HUES64 (cell line): Measurements from ENCODE around the gene SHC3.

ENCODE experiments used
- H3K27ac ChIP-seq: 2 replicates; pipeline ENCODE4 v1.7.0; 2013; ENCODE audit warnings: low read depth, low read length, inconsistent platforms
- H3K27me3 ChIP-seq: 2 replicates; pipeline ENCODE4 v1.6.1; 2013; ENCODE audit warnings: mild to moderate bottlenecking, low read length; ENCODE audit not compliant: insufficient read depth
- H3K36me3 ChIP-seq: 2 replicates; pipeline ENCODE4 v1.6.1; 2013; ENCODE audit warnings: mild to moderate bottlenecking, low read length; ENCODE audit not compliant: insufficient read depth
- H3K4me1 ChIP-seq: 2 replicates; pipeline ENCODE4 v1.6.1; 2013; ENCODE audit warnings: mild to moderate bottlenecking, low read length, moderate library complexity; ENCODE audit not compliant: insufficient read depth
- H3K4me3 ChIP-seq: 2 replicates; pipeline ENCODE4 v1.5.1; 2013; ENCODE audit warnings: mild to moderate bottlenecking, low read length, moderate library complexity
- H3K9ac ChIP-seq: 2 replicates; pipeline ENCODE4 v1.6.1; 2013; ENCODE audit warnings: mild to moderate bottlenecking, low read depth, low read length
- H3K9me3 ChIP-seq: 2 replicates; pipeline ENCODE4 v1.6.1; 2013; ENCODE audit warnings: low read depth, low read length; ENCODE audit not compliant: insufficient read depth
- WGBS: fragments of 150-250, 120-280 bp; methylation state at CpG from one replicate; pipeline ENCODE4 v1.1.7; 2013; ENCODE audit warnings: missing lambda C conversion rate; 5-methylcytosine and 5-hydroxymethylcytosine counted together

The SHC3 gene

GRCh38 chr9:89010056-89010455 is 168.6 kb downstream of the SHC3 start:
- Histone ChIP-seq H3K27me3 (no peaks in the 10 kb centered on the region), H3K27ac (no peak overlapping the region), H3K9me3 (no peaks in the 10 kb centered on the region), H3K4me3 (no peak overlapping the region), H3K9ac (no peak overlapping the region), H3K36me3 (no peaks in the 10 kb centered on the region; the same call in 1 of the 2 replicates), H3K4me1 (peaks cover 7% of the 10 kb centered on the region)
- WGBS = 86% methylated on average over 10 of the region's 10 CpGs

DNA sequence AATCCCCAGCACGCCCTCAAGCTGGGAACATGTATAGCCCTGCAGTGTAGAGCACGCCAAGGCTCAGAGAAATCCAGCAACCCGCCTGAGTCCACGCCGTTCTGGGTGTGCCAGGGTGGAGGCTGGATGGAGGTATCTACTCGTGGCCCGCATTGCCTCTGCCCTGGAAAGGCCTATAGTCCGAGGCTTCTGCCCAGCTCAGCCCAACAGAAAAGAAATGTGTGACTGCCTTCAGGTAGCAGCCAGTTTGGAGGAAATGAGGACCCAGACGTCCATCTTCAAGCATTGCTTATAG is 169.1 kb downstream of the SHC3 start:
- Histone ChIP-seq H3K27me3 (no peaks in the 10 kb centered on the region), H3K4me3 (no peak overlapping the region), H3K9me3 (no peaks in the 10 kb centered on the region), H3K4me1 (peaks cover 7% of the 10 kb centered on the region), H3K36me3 (no peaks in the 10 kb centered on the region; the same call in 1 of the 2 replicates), H3K27ac (no peak overlapping the region), H3K9ac (no peak overlapping the region)
- 95% methylated on average over 9 of the region's 9 CpGs for WGBS

DNA sequence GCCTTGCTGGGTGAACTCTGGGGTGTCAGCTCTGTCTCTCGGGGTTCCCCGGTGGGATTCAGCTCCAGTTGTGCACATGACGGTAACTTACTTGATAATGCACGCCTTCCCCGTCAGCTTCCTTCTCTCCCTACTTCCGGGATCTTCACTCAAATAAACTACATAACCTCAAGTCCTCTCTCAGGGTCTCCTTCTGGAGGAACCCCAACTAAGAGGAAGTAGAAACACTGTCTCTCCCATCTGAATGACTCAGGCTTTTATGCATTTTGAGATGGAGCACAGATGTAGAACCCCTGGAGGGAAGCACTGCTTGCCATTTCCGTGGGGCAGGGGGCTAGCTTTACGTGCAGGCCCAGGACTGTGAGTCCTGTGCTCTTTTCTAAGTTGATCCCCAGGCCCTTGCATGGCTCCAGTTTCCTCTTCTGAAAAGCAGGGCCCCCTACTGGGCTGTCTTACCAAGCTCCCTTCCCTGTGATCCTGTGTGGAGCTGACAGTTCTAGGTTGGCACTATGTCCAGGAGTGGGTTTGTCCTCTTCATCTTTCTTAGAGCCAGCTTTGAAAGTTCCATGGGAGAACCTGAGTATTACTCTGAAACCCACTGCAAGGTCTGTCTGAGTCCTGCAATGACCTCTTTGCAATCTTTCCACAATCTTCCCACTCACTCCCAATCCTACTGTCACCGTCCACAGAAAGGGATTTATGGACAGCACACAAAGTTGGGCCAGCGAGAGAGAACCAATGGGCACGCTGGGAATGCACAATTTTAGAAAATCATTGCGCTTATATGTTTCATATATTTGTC is 169.7 kb downstream of the SHC3 start:
- WGBS = 89% methylated on average over 12 of the region's 12 CpGs
- no peaks in the 10 kb centered on the region for H3K27me3 ChIP-seq
- no peak overlapping the region for H3K4me3 ChIP-seq
- no peak overlapping the region for H3K9ac ChIP-seq
- H3K36me3 ChIP-seq = no peaks in the 10 kb centered on the region; the same call in 1 of the 2 replicates
- no peaks in the 10 kb centered on the region for H3K9me3 ChIP-seq
- H3K4me1 ChIP-seq = peaks cover 7% of the 10 kb centered on the region
- no peak overlapping the region for H3K27ac ChIP-seq

- Histone ChIP-seq H3K4me3 (no peak overlapping the region), H3K36me3 (peaks cover under 1% of the 10 kb centered on the region; the same call in 1 of the 2 replicates), H3K27ac (no peak overlapping the region), H3K4me1 (peaks cover 7% of the 10 kb centered on the region), H3K9ac (no peak overlapping the region), H3K9me3 (no peaks in the 10 kb centered on the region), H3K27me3 (no peaks in the 10 kb centered on the region)
- WGBS = 73% methylated on average over 8 of the region's 9 CpGs
These were observed 170.4 kb downstream of the SHC3 start for GRCh38 chr9:89008055-89008743.

DNA sequence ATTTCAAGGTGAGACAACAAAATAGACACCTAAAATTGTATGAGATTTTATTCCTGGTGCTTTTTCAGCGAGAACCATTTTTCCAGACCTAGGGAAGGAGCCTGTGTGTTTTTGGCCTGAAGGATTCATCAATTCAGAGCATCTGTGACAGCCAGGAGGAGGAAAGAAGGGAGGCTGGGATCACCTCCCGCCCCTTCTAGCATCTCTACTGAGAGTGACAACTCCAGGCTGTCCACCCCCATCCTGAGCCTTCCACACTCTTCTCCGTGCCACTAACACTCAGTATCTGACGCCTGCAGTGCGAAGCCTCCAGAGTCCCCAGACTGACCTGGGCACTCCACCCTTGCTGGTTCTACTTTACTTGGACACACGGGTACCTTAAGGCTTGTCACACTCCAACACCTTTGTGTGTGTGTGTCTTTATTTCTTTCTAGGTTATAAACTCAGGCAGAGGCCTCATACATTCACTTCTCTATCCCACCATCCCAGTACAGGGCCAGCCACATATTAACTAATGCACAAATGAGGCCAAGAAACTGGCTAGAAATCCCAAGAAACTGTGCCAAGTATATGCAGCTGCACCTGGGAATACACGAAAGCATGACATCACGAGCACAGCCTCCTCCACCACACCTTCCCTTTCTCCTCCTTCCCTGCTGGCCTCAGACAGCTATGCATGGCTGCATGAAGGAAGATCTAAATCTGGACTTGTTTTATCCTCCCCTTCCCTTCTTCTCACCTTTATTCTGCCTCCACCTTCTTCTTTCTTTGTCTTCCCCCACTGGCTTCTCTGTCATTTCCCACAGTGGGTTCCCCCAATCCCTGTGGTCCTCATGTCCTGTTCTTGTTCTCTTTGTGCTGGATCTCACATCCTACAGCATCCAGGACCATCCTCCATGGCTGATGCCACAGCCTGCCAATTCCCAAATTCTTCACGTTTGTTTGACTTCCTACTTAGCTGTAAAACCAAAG is 171.3 kb downstream of the SHC3 start:
- Histone ChIP-seq H3K27ac (no peak overlapping the region), H3K4me1 (peaks cover 3% of the 10 kb centered on the region), H3K9ac (no peak overlapping the region), H3K9me3 (no peaks in the 10 kb centered on the region), H3K4me3 (no peak overlapping the region), H3K36me3 (peaks cover 9% of the 10 kb centered on the region; the same call in 1 of the 2 replicates), H3K27me3 (no peaks in the 10 kb centered on the region)
- 90% methylated on average over 9 of the region's 9 CpGs for WGBS

DNA sequence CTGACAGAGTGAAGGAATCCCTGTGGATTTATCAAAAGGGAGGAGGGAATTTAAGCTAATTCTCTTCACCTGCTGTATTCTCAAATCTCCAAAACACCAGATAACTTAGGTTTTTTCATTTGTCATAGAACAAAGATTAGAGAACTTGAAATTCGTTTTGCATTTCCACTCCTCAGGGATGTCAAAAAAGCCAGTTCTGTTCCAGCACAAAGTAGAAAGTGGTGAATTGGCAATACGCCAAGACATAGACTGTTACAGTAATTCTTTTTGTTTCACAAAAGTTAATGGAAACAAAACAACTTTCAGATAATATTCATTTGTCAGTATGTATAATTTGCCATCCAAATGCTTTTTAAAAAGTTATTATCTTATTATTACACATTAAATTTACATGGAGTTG is 172.4 kb downstream of the SHC3 start:
- 93% methylated on average over 2 of the region's 2 CpGs for WGBS
- H3K9ac ChIP-seq = no peak overlapping the region
- H3K27ac ChIP-seq = no peak overlapping the region
- H3K4me3 ChIP-seq = no peak overlapping the region
- no peaks in the 10 kb centered on the region for H3K4me1 ChIP-seq
- peaks cover 16% of the 10 kb centered on the region; the same call in 1 of the 2 replicates for H3K36me3 ChIP-seq
- no peaks in the 10 kb centered on the region for H3K27me3 ChIP-seq
- H3K9me3 ChIP-seq = no peaks in the 10 kb centered on the region

- Histone ChIP-seq H3K36me3 (peaks cover 16% of the 10 kb centered on the region; the same call in 1 of the 2 replicates), H3K9ac (no peak overlapping the region), H3K9me3 (no peaks in the 10 kb centered on the region), H3K27ac (no peak overlapping the region), H3K4me1 (peaks cover 4% of the 10 kb centered on the region), H3K4me3 (no peak overlapping the region), H3K27me3 (no peaks in the 10 kb centered on the region)
- 91% methylated on average over 9 of the region's 9 CpGs for WGBS
These were observed 173.3 kb downstream of the SHC3 start for GRCh38 chr9:89005323-89005722.

- Histone ChIP-seq H3K9me3 (no peaks in the 10 kb centered on the region), H3K4me1 (peaks cover 8% of the 10 kb centered on the region), H3K27me3 (no peaks in the 10 kb centered on the region), H3K9ac (no peak overlapping the region), H3K4me3 (no peak overlapping the region), H3K36me3 (peaks cover 16% of the 10 kb centered on the region; the same call in 1 of the 2 replicates), H3K27ac (no peak overlapping the region)
- WGBS = 96% methylated on average over 6 of the region's 6 CpGs
These were observed 175.6 kb downstream of the SHC3 start for GRCh38 chr9:89002987-89003386.

DNA sequence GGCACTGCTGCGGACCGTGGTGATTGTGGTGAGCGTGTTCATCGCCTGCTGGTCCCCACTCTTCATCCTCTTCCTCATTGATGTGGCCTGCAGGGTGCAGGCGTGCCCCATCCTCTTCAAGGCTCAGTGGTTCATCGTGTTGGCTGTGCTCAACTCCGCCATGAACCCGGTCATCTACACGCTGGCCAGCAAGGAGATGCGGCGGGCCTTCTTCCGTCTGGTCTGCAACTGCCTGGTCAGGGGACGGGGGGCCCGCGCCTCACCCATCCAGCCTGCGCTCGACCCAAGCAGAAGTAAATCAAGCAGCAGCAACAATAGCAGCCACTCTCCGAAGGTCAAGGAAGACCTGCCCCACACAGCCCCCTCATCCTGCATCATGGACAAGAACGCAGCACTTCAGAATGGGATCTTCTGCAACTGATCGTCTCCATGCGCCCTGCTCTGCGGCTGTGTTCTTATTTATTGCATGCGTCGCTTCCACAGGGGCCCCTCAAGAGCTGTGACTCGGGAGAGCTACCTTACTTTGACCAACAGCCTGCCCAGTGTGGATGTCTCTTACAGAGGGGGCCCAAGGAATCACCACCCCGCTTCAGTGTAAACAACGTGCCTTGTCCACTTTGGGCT is 176.6 kb downstream of the SHC3 start:
- peaks cover 8% of the 10 kb centered on the region for H3K4me1 ChIP-seq
- 96% methylated on average over 27 of the region's 27 CpGs for WGBS
- H3K27me3 ChIP-seq = no peaks in the 10 kb centered on the region
- no peak overlapping the region for H3K27ac ChIP-seq
- no peak overlapping the region for H3K9ac ChIP-seq
- peaks cover 21% of the 10 kb centered on the region; the same call in 1 of the 2 replicates for H3K36me3 ChIP-seq
- no peak overlapping the region for H3K4me3 ChIP-seq
- no peaks in the 10 kb centered on the region for H3K9me3 ChIP-seq

- Histone ChIP-seq H3K9ac (no peak overlapping the region; the same call in 1 of the 2 replicates), H3K36me3 (peaks cover 23% of the 10 kb centered on the region; the same call in 1 of the 2 replicates), H3K4me3 (peak overlapping the region; percentile 11; the same call in 1 of the 2 replicates), H3K27ac (no peak overlapping the region), H3K9me3 (no peaks in the 10 kb centered on the region), H3K4me1 (peaks cover 8% of the 10 kb centered on the region), H3K27me3 (no peaks in the 10 kb centered on the region)
- 51% methylated on average over 52 of the region's 52 CpGs for WGBS
These were observed 177.4 kb downstream of the SHC3 start for GRCh38 chr9:89000973-89001916.
